ENCODE results near the gene HSD17B11.

DNA sequence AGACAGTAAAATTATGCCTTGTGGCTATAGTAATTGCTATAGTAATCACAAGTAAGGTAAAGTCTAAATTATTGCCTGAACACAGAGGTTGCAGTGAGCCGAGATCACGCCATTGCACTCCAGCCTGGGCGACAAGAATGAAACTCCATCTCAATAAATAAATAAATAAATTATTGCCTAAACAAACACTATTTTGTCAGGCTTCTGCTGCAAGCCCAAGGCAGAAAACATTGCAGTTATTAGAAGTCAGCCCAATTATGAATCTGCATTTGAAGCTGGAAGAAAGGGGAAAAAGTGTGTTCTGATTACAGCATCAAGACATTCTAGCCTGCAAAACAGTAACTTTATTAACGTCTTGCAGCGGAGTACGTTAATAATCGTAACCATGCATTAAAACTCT lies 85.4 kb downstream of the HSD17B11 start:
- TF ChIP-seq POLR2A (IDR thresholded peaks at IDR 0.05; ENCODE audit: low read length) = no peak
- TF ChIP-seq GATA1 (IDR thresholded peaks at IDR 0.05; ENCODE audit: low read depth, low read length) = no peak

Measured in erythroblast (primary cell).